GM21367 (cell line): ENCODE results near the gene PEMT.

Experiments
- ATAC-seq: cut with Tn5 transposase; IDR thresholded peaks from one replicate; pipeline ENCODE4 v1.9.1; 2021; ENCODE audit not compliant: unreplicated experiment

The PEMT gene

GRCh38 chr17:17605729-17606088 lies 14.2 kb upstream of the PEMT start:
- no peak for ATAC-seq

DNA sequence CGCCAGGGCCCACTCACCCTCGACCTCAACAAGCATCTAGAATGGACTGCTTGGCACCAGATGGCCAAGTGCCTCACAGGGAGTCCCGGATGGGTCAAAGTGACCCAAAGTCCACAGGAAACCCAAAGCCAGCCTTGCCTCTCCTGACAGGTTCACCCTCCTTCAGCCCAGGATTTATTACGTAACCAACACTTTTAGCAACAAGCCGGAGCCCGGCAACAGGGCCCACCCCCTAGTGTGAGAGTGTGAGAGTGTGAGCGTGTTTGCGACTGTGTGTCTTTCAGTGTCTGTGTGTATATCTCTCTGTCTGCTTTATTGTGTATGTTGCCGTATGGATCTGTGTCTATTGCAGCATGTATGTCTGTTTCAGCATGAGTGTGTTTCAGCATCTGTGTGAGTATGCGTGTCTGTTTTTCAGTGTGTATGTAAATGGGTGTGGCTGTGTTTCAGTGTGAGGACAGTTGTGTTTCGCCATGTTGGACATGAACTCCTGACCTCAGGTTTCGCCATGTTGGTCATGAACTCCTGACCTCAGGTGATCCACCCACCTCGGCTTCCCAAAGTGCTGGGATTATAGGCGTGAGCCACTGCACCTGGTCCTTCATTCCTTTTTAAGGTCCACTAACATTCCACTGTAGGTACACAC lies 13.7 kb upstream of the PEMT start:
- no peak for ATAC-seq

DNA sequence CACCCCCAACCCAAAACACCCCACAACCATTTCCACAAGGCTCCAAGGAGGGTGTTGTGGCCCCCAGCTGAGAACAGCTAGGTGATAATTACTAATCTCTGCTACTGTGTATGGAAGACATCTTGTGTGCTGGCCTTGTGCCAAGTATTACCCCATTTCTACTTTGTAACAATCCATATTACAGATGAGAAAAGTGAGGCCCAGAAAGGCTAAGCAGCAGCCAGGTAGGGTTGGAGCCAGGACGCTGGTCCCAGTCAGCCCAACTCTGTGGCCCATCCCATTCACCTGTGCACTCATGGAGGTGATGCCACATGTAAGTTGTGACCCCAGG lies 12.4 kb upstream of the PEMT start:
- no peak for ATAC-seq

GRCh38 chr17:17603178-17603894 lies 11.8 kb upstream of the PEMT start:
- no peak for ATAC-seq

GRCh38 chr17:17599965-17600364 lies 8.5 kb upstream of the PEMT start:
- ATAC-seq: no peak

DNA sequence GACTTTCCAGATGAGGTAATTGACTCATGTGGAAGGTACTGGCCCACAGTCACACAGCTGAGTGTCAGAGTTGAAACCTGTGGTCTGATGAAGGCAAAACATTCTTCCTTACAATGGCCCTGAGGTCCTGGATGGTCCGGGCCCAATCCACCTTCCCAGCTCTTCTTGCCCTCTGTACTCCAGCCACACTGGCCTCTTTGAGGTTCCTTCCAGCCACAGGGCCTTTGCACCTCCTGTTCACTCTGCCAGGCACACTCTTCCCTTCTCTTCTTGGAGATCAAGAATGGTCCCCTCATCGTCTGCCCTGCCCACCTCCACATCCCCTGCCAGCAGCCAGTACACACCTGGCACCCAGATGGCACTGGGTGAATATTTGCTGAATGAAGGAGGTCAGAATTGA lies 6.5 kb upstream of the PEMT start:
- ATAC-seq: no peak

GRCh38 chr17:17595755-17596154 lies 4.2 kb upstream of the PEMT start:
- no peak for ATAC-seq

DNA sequence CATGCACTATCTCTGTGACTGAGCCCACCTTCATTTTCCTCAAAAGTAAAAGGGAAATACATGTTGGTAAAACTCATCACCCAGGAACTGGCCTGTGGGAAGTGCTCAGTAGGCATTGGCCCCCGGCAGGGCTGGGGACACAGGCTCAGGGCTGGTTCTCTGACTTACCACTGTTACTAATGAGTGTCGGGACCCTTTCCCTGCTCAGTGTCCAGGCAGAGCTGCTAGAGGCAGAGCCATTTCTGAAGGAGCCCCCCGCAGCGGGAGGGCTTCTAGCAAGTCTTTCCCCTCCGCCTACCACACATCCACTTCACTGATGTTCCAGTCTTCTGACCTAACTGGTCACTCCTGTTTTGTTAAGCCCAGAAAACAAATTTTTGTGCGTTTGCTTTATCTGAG lies 1.7 kb upstream of the PEMT start:
- ATAC-seq: no peak

- ATAC-seq: no peak
Measured at GRCh38 chr17:17590883-17591354, 589 bp downstream of the PEMT start.

- no peak for ATAC-seq
Measured at GRCh38 chr17:17590141-17590751, 1.3 kb downstream of the PEMT start.

- no peak for ATAC-seq
Measured at GRCh38 chr17:17587614-17588337, 3.7 kb downstream of the PEMT start.

DNA sequence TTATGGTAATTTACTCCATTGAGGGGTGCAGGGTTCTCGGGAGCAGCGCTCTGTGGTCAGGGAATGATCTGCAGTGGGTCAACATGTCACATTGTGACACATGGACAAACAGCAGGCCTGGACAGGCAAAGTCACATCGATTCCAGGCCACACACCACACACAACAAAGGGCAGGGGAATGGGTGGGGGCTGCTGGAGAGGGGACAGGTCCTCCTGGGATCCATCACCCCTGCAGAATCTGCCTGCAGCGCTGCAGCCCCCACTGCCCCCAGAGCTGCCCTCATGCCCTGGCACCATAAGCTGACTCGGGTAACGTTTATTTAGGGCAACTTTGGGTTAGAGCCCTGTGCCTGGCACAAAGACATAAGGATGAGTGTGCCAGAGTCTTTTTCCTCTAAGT lies 9.1 kb downstream of the PEMT start:
- ATAC-seq: no peak

DNA sequence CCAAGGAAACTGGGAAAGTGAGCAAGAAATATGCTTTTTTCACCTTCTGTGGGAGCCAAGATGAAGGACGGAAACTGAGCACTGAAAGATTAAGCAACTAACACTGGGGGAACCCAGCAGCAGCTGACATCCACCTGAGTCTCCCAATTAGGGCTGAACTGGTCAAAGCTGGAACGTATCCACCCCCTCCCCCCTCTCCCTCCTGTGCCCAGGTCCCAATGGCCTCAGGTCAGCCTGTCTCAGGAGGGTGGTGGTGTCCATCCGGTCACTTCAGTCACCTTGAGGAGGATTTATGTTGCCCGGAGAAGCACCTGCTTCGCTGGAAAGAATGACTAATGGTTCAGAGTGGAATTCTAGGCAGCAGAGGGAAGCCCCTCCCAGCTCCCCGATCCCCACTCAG lies 10.0 kb downstream of the PEMT start:
- ATAC-seq: no peak

DNA sequence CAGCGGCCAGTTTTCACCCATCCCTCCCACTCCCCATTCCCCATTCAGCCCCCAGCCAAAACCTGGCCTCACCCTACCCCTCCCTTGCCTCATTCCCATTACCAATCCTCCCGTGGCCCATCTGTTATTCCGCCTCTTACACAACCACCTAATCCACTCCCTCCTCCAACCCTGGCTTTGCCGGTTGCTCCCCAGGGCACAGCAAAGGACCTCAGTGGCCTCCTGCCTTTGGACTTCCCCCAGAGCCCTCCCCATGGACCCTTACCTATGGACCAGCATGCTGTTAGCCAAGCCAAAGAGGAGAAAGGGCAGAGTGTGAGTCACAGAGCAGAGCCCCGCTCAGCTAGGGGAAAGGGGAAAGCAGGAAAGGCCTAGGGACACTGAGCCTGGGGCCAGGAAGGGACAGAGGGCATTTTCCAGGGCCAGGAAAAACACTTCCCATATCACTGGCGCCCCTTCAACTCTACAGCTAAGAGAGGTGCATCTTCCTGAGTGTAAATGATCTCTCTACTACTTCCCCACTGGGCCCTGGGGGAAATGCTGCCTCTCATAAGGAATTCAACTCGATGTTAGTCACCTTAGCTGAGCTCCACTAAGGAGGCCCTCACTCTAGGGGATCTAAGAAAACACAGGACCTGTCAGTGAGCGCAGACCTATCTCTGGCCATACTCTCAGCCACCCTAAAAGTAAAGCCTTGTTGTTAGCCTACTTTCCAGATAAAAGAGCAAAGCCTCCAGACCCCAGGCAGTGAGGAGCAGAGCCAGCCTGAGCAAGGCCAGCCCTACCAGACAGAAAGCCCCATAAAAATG lies 10.6 kb downstream of the PEMT start:
- ATAC-seq: no peak

- ATAC-seq: no peak
Measured at GRCh38 chr17:17579691-17580090, 11.8 kb downstream of the PEMT start.

DNA sequence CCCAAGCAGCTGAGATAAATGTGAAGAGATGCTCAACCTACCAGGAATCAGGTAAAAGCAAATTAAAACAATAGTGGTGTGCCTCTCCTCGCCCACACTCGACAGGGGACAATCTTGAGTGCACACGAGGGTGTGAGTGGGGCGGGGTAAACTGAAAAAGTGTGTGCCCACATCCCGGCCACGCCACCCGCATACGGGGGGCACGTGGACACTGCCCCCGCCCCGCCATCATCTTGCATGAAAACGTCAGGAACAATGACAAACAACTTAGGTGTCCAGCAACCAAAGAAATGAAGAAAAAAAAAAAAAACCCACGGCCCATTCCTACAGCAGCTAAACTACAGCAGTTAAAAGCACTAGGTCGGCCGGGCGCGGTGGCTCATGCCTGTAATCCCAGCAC lies 14.1 kb downstream of the PEMT start:
- ATAC-seq: no peak

DNA sequence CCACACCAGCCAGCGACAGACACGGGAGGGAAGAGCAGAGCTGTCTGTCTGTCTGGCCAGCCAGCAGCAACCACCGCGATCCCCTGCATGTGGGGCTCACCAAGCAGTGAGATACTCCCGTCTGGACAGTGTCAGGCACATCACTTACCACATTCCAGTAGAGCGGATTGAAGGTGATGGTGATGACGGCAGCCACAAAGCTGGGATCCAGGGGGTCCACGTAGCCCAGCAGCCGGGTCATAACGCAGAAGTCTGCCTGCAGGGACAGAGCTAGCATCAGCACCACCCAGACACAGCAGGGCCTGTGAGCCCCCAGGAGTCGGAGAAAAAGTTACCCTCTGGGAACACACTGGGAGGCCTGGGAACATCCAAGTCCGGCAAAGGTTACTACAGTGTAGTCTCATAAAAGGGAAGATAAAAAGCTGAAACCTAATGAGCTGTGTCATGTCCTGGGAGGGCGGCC lies 14.7 kb downstream of the PEMT start:
- ATAC-seq: no peak

- no peak for ATAC-seq
Measured at GRCh38 chr17:17575360-17576251, 15.9 kb downstream of the PEMT start.

GRCh38 chr17:17573912-17574311 lies 17.6 kb downstream of the PEMT start:
- no peak for ATAC-seq
